Esophagus squamous epithelium (tissue), 4 donors: ENCODE measurements around the gene DCLK3.

ENCODE experiments used
- POLR2A ChIP-seq, 4 donors: fragments of 450-650 bp; IDR thresholded peaks; one replicate each; pipeline ENCODE4 v1.6.1; 2017; ENCODE audit warnings: antibody characterized with exemption in 4 of 4, mild to moderate bottlenecking in 4 of 4, moderate library complexity in 3 of 4
- TF ChIP-seq, protein P1 (sequence below), 6 experiments: fragments of 450-650 bp in 4 of 6; fragments of 200-600 bp in 2 of 6; sonication (generic) in 2 of 6; IDR thresholded peaks; one replicate each; pipeline ENCODE4 v1.5.1; 2016 to 2019; ENCODE audit warnings: antibody characterized with exemption in 6 of 6, mild to moderate bottlenecking in 4 of 6, moderate library complexity in 4 of 6

DNA sequence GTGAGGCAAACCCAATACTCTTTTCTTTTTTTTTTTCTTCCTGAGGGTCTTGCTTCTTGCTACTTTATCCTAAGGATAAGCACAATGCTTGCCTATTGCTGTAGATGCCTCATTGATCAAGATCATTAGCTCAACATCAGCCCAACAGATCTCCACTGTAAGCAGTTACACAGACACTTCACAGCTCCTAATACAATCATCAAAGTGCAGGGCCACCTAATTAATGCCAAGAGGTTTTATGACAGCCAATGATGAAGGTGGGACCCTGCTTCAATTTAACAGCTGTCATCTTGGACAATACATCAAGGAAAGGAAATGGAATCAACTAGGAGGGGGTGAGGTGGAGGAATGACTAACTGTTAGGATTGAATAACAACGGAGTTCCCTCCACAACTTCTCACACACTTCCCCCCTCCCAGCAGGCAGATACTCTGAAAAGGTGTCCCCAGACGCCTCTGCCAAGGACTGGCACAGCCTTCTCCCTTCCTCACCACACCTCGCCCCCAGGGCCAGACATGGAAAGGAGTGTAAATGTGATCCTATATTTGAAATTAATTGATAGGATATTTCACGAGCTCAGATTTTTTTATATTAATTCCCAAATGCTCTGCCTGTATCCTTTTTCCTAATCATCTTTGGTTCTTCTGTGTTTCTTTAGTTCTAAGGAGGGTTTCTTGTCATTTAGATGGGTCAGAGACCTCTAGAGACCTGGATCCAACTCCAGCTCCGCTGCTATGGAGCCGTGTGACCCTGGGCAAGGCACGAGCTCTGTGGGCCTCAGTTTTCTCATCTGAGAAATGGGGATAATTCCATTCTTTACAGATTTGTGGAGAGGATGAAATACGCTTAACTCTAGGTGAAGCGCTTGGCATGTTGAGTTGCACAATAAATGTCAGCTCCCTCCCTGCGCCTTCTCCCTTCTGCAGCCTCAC is 1.2 kb downstream of the DCLK3 start:
- TF ChIP-seq, protein P1, sequence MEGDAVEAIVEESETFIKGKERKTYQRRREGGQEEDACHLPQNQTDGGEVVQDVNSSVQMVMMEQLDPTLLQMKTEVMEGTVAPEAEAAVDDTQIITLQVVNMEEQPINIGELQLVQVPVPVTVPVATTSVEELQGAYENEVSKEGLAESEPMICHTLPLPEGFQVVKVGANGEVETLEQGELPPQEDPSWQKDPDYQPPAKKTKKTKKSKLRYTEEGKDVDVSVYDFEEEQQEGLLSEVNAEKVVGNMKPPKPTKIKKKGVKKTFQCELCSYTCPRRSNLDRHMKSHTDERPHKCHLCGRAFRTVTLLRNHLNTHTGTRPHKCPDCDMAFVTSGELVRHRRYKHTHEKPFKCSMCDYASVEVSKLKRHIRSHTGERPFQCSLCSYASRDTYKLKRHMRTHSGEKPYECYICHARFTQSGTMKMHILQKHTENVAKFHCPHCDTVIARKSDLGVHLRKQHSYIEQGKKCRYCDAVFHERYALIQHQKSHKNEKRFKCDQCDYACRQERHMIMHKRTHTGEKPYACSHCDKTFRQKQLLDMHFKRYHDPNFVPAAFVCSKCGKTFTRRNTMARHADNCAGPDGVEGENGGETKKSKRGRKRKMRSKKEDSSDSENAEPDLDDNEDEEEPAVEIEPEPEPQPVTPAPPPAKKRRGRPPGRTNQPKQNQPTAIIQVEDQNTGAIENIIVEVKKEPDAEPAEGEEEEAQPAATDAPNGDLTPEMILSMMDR (IDR thresholded peaks at IDR 0.05): no peak
- no peak for TF ChIP-seq POLR2A (IDR thresholded peaks at IDR 0.05)
